Stimulated activated CD8-positive, alpha-beta memory T cell treated with anti-CD3 and anti-CD28 coated beads, Interleukin-12 subunit alpha, Interleukin-12 subunit beta, amount 100 ng/mL, for 1 hour (primary cell): ENCODE data around the gene ILF3.
"Not testable (repeated sequence)": the region's sequence is repeated elsewhere in the genome, so short reads cannot be mapped to it uniquely, and the experiment has no call there.

ENCODE experiments used
- DNase-seq: peaks from one replicate; pipeline ENCODE4 v3.0.0-alpha.2; 2020; ENCODE audit warnings: low read depth

ILF3 gene

DNA sequence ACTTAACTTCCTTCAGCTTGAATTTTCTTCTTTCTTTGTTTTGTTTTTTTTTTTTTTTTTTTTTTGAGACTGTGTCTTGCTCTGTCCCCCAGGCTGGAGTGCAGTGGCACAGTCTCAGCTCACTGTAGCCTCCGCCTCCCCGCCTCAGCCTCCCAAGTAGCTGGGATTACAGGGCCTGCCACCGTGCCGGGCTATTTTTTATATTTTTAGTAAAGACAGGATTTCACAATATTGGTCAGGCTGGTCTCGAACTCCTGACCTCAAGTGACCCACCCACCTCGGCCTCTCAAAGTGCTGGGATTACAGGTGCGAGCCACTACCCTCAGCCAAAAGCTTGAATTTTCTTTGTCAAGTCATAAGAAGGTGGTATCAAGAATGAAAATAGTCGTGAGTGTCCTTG is 21.1 kb downstream of the ILF3 start:
- not testable (repeated sequence) for DNase-seq

DNA sequence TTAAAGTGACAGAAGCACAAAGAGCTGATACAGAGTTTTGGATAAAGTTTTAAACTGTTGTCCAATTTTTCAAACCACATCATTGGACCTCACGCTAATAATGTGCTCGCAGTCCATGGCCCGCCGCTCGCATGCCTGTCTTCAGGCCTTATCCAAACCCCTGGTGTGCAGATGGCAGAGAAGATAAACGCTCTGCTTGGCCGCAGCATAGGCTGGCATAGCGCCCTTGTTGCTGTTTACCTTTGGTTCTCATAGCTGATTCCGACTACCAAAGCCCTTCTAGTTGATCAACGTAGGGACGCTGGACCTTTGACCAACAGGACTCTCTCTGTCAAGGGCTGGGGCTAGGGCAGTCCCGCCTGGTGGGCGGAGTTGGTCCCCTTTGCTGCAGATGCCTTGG is 23.6 kb downstream of the ILF3 start:
- no peak for DNase-seq

DNA sequence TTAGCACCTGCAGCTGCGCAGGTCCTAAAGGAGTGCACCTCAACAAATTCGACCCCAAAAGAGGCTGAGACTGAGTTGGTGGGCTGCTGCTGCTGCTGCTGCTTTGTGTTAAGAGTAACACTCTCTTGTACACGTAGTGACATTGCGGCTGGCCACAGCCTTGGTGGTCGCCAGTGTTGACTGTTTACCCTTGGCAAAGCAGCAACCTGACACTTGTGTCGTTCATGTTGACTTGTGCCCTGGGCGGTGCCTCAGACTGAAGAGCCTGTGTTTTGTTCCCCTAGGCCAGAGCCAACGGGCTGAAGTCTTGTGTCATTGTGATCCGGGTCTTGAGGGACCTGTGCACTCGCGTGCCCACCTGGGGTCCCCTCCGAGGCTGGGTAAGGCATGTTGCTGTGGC is 24.7 kb downstream of the ILF3 start:
- no peak for DNase-seq

DNA sequence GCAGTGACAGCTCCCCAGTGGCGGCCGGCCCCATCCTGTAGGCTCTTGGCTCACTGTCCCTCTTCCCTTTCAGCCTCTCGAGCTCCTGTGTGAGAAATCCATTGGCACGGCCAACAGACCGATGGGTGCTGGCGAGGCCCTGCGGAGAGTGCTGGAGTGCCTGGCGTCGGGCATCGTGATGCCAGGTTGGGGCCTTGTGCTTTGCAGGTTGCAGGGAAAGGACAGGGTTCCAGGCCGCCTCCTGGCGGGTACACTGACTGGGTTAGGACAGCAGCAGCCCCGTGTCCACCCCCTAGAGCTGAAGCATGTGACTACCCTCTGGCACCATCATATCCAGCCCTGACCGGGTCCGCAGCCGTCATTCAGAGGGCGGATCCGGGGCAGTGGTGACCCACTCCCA is 25.6 kb downstream of the ILF3 start:
- DNase-seq = no peak

DNA sequence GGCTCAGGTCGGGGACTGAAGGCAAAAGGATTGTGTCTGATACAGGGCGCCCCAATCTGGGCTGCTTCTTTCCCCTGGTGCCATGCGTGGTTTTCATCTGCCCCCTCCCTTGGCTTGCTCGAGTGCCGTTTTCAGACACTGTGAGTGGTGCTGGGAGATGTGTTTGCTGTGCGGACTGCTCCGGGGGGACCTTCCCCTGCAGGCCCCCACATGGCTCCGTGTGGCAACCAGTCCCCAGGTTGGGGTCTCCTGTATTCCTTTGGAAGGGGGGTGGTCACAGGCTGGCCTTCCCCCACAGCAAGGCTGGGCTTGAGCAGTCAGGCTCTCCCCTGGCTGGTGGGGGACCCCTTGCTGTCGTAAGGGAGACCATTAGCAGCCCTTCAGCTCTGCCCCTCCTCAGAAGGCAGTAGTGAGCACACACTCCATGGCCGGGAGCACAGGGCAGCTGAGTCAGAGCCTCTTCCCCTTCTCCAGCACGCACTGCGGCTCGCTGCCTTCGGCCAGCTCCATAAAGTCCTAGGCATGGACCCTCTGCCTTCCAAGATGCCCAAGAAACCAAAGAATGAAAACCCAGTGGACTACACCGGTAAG is 26.5 kb downstream of the ILF3 start:
- DNase-seq = no peak

DNA sequence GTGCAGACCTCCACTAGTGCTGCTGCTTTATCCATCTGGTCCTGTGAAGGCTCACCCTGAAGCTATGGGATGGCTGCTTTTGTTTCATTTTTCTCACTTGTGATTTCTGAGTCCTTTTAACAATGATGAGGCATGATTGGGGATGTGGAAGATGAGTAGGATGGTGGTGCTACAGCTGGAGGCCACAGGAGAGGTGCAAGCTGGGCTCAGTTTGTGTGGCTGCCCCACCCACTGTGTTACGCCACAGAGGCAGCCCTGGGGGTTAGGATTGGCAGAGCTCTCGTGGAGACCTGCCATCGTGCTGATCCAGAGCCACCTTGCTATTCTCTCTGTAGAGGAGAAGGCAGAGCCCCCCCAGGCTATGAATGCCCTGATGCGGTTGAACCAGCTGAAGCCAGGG is 27.5 kb downstream of the ILF3 start:
- no peak for DNase-seq

DNA sequence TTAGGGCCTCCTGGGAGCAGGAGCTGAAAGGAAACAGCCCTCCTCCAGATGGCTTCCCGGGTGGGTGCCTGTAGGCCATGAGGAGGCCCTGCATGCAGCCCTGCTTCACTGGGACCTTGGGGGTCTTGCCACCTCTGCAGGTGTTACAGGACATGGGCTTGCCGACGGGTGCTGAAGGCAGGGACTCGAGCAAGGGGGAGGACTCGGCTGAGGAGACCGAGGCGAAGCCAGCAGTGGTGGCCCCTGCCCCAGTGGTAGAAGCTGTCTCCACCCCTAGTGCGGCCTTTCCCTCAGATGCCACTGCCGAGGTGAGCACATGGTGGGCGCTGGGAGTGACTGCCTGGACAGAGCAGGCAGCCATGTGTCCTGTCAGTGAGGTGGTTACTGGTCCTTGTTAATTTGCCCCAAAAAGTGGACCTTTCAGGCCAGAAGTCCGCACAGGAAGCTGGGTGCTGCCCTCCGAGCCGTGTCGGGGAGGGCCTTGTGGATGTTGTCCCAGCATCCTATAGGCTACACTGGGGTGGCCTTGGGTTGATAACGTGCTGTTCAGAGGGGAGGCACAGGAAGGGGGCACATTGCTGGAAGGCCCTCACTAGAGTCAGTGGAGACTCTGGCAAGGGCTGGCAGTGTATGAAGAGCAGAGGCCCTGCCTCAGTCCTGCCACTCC is 28.4 kb downstream of the ILF3 start:
- DNase-seq = no peak

DNA sequence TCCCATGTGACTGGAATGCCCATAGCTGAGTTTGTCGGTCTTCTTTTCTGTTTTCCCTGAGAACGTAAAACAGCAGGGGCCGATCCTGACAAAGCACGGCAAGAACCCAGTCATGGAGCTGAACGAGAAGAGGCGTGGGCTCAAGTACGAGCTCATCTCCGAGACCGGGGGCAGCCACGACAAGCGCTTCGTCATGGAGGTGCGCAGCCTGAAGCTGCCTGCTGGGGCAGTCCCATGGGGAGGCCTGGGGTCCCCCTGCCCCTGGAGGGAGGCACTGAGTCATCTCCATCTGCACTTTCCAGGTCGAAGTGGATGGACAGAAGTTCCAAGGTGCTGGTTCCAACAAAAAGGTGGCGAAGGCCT is 28.9 kb downstream of the ILF3 start:
- no peak for DNase-seq

DNA sequence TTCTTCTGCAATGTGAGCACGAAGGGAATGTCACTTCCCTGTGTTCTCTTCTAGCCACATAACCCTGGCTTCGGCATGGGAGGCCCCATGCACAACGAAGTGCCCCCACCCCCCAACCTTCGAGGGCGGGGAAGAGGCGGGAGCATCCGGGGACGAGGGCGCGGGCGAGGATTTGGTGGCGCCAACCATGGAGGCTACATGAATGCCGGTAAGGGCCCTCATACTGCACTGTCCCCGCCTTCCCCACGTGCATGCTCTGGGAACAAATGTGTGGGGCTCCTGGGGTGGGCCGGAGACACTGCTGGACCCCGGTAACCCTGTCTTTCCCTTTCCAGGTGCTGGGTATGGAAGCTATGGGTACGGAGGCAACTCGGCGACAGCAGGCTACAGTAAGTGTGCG is 29.4 kb downstream of the ILF3 start:
- no peak for DNase-seq

DNA sequence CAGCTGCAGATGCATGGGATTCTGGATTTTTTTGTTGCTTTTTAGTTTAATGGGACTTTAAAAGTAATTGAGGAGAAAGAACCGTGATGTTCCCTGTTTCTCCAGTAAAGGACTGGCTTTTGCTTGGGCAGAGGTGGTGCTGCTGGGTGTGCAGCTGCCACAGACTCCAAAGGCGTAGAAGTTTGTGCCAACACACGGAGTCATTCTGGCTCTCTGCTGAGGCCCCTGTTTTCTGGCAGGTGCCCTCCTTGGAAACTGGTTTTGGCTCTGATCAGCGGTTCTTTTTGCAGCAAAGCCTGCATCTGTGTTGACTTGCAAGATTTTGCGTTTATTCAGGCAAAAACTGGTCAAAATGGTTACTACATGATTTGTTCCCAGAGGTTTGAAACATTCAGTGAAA is 31.1 kb downstream of the ILF3 start:
- DNase-seq = no peak

DNA sequence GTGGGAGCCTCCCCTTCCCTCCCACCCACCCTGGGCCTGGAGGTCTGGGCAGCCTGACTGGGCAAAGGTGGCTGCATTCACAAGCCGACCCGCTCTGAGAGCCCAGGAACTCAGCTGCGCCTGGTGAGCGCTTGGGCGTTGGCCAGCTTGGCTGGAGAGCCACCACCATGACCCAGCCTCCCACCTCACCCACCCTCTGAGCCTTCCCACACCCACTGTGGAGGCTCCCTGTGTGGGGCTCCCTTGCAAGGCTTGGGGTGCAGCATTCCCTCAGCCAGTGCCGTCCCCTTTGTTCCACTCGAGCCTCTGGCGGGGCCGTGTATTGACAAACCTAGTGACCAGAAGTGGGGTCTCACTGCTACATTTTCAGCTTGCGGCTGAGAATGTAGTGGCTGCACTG is 32.0 kb downstream of the ILF3 start:
- DNase-seq = no peak

DNA sequence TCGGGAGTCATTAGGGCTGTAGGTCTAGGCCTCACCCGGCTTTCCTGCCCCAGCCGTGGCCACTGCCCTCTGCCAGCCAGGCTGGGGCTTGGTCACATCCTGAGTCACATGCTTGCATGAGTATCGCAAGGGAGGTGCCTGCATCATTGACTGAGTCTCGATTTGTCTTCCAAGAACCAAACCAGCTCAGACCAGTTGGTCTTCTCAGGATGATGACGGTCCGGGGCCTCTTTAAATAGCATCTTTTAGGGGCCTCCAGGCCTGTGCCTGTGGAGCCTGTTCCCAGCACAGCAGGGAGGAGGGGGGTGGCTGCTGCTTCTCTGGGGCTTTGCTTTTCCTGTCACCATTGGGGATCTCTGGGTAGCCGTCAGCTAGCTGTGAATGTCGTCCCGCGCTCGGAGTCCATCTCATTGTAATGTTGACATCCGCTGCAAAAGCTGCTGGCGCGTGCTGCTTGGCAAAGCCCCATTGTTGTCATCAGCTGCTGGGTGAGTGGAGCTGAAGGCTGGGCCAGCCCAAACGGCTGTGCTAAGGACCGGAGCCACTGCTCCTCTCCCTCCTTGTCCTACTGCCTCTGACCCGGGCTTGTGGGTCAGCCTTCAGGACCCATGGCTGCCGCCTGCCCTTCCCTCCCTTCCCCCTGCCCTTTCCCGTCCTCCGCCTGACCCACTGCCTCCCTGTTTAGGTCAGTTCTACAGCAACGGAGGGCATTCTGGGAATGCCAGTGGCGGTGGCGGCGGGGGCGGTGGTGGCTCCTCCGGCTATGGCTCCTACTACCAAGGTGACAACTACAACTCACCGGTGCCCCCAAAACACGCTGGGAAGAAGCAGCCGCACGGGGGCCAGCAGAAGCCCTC is 32.7 kb downstream of the ILF3 start:
- DNase-seq = no peak

DNA sequence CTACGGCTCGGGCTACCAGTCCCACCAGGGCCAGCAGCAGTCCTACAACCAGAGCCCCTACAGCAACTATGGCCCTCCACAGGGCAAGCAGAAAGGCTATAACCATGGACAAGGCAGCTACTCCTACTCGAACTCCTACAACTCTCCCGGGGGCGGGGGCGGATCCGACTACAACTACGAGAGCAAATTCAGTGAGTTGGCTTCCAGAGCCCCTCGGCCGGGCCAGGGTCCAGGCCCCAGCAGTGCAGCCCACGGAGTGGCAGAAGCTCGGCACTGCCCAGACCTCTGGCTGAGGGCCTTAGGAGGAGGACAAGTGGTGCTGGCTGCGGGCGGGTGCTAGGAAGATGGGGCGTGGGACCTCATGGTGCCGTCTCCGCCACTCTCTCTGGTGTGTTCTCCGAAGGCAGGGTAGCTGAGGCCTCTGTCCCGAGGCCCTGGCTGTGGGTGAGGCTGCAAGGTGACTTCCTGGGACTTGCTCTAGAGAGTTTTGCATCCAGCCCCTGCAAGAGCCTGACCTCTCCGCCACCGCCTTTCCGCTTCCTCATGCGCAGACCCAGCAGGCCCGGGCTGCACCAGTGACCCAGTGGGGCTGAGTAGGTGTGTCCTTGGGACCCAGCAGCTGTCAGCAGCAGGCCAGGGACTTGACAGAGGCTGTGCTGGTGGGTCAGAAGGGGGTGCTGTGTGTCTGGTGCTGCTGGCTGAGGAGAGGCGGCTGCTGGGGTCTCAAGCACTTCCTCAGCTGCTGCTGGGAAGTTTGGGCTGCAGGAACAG is 33.6 kb downstream of the ILF3 start:
- no peak for DNase-seq

DNA sequence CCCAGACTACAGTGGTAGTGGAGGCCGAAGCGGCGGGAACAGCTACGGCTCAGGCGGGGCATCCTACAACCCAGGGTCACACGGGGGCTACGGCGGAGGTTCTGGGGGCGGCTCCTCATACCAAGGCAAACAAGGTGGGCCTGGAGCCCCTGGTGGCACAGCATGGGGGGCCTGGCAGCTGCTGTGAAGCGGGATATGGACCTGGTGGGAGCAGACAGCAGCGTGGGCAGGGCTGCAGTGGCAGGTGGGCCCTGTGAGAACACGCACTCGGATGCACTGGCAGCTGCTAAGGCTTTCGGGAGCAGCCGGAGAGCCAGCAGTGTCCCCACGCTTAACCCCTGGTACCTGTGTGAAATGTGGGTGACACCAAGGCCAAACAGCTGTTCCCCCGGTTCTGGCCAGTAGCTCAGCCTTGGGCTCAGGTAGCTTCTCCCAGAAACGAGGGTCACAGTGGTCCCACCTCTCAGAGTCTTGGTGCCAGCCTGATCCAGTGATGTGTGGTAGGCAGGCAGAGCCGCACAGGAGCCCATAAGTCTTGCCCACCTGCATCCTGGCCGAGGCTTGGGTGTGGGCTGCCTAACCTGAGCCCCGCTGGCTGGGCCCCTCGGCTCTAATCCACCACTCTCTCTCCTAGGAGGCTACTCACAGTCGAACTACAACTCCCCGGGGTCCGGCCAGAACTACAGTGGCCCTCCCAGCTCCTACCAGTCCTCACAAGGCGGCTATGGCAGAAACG is 34.6 kb downstream of the ILF3 start:
- no peak for DNase-seq

DNA sequence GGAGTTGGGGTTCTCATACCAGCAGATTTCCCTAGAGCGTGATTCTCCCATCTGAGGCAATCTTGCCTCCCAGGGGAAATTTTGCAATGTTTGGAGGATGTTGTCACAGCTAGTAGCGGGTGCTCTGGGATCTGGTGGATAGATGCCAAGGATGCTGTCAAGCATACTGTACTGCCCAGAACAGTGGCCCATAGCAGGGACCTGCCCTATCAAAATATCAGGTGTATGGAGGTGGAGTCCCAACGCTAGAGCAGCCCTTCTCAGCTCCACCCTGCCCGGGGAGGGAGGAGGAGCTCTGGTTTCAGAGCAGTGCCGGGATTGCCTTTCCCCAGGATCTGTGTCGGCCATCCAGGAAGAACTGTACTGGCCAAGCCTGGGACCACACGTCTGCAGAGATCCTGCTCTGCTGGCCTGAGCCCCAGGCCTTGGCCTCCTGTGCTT is 36.2 kb downstream of the ILF3 start:
- no peak for DNase-seq

DNA sequence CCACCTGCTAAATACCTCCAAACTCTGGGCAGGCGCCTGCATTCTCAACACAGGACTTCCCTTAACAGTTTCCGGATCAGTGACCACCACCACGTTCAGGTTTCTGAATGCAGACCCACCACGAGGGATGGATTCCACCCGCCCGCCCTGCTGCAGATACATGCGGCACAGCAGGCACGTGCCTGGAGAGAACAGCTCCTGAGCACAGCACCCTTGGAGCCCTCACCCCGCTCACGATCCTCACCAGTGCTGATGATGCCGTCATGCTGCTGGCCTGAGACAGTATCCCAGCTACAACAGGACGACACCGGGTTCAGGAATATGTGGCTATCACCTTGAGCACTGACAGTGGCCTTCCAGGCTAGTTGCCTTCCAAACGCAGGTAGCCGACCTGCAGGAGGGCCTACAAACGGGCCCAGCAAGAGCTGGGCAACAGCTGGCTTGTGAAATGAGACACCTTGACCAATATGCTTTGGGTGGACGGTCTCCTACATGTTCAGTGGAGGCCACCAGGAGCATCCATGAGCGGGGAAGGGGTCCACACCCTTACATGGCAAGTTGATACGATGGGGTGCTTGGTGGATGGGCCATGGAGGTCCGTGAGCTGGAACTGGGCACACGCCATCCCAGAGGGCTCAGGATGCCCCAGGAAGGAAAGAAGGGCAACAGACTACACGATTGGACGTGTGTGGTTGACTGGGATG is 37.2 kb downstream of the ILF3 start:
- no peak for DNase-seq

DNA sequence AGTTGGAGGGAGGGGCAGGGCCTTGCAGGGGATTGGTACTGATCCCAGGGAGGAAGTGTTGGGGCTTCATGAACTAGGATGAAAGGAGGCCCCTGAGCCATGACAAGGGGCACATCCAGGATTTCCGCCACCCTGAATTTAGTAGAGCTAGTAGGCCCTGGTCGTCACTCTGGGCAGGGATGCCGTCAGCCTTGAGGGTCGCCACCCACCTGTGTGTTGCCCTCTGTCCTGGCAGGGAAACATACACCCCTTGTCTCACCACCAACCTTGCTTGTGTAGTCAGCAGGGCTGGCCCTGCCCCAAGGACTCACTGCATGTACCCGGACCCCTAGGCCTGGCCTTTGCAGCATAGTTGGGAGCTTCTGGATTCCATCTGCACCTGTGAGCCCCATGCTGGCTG is 37.7 kb downstream of the ILF3 start:
- DNase-seq = no peak

DNA sequence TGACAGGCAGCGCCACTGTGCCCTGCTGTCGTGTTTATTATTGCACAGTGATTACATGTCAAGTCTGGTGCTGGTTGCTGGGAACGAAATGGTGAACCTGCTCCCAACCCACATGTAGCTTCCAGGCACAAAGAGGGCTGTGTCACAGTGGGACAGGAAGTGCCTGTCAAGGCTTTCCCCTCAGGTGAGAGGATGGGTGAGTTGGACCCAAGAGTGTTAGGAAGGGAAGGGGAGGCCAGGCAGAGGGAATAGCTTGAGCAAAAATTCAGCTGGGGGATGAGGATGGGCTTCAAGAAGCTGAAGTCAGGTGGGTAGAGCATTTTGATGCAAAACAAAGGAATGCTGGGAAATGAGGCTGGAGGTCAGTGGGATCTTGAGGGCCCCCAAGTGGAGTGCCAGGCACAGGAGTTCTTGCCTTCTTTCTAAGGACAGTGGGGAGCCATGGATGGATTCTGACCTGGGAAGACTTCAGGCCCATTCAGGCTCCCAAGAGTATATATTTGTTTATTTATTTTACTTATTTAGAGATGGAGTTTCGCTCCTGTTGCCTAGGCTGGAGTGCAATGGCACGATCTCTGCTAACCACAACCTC is 38.6 kb downstream of the ILF3 start:
- no peak for DNase-seq

DNA sequence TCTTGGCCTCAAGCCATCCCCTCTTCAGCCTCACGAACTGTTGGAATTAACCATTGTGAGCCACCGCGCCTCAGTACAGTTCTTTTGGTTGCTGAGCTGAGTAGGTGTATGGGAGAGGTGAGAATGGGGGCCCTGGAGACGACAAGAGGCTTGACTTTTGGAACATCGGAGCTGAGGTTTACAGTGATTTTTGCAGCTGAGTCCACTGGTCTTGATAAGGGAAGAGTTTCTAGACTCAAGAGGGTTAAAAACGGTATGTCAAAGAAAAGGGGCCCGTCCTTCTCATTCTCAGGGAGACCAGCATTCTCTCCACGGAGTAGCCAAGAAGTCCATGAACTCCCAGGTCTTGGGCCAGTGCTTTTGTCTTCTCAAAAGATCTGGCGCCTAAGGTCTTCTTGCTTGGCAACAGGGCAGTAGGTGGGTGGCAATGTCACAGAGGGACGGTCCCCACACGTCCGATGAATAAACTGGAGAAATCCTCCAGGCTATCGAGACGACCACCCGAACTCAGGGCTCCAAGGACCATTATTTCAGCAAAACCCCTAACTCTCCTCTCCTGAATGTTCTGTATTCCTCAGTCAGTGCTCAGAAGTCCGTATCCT is 40.7 kb downstream of the ILF3 start:
- DNase-seq = no peak
